GM19468 (cell line): Measurements from ENCODE around the gene KIF27.
A peak's percentile ranks its signal among the peaks of the same experiment; 100 is the strongest.
"Not testable (repeated sequence)": the region's sequence is repeated elsewhere in the genome, so short reads cannot be mapped to it uniquely, and the experiment has no call there.

Experiments
- ATAC-seq: cut with Tn5 transposase; IDR thresholded peaks from one replicate; pipeline ENCODE4 v1.9.1; 2021; ENCODE audit warnings: mild to moderate bottlenecking, moderate library complexity, moderate number of reproducible peaks; ENCODE audit not compliant: unreplicated experiment; ENCODE audit errors: extremely low read depth

Gene KIF27

DNA sequence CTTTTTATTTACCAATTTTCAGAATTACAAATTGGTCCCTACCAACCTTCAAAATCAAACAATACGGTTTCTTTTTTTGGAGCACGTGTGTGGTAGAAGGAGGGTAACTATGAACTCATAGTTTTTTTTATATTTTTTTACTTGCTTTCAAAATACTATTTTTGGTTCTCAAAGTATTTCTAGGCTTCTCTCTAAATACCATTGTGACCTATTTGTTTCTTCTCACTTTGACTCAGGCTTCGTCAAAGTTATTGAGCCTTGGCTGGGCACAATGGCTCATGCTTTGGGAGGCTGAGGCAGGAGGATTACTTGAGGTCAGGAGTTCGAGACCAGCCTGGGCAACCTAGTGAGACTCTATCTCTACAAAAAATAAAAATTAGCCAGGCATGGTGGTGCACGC, 11.6 kb upstream of the KIF27 start:
- no peak for ATAC-seq

DNA sequence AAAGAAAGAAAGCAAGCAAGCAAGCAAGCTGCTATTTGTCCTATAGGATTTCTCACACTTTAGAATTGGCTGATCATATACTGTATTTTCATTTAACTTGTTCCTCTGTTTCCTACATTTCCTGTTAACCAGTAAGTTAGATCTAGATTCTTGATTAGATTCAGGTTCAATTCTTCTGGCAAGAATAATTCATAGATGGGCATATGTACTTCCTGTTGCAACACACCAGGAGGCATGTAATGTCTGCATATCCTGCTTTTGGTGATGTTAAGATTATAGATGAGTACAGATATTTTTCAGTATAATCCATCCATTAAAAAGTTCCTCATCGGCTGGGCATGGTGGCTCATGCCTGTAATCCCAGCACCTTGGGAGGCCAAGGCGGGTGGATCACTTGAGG, 10.8 kb upstream of the KIF27 start:
- ATAC-seq, result no peak

- no peak for ATAC-seq
These were observed 9.6 kb upstream of the KIF27 start for GRCh38 chr9:83930881-83931280.

GRCh38 chr9:83927591-83927990, 6.4 kb upstream of the KIF27 start:
- no peak for ATAC-seq

GRCh38 chr9:83920469-83920926, 734 bp downstream of the KIF27 start:
- ATAC-seq, result no peak

DNA sequence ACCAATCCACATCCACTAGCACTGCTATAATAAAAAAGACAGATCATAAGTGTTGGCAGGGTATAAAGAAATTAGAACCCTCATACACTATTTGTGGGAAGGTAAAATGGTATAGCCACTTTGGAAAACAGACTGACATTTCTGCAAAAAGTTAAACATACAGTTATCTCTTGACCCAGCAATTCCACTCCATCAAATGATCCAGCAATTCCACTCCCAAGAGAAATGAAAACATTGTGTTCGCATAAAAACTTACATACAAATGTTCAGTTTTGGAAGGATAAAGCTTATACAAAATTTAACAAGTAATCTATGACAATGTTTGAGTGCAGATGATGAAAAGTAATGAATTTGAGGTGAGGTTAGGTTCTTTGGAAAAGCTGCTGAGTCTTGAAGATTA, 2.1 kb downstream of the KIF27 start:
- no peak for ATAC-seq

- ATAC-seq, result not testable (repeated sequence)
These were observed 9.0 kb downstream of the KIF27 start for GRCh38 chr9:83912194-83912593.

DNA sequence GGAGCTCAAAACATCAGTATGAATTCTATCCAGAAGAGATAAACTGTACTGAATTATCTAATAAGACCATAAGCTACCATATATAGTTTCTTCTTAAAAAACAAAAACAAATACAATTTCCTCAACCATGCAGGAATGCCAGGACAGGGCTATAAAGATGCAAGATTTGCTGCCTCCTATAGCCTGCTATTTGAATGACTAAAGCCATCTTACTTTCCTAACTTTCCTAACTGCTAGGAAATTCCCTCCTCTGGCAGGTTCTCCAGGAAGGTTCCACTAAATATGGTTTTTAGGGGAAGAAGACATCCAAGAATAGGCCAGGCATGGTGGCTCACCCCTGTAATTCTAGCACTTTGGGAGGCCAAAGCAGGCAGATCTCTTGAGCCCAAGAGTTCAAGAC, 15.1 kb downstream of the KIF27 start:
- ATAC-seq, result no peak

- not testable (repeated sequence) for ATAC-seq
These were observed 20.6 kb downstream of the KIF27 start for GRCh38 chr9:83900615-83901014.

DNA sequence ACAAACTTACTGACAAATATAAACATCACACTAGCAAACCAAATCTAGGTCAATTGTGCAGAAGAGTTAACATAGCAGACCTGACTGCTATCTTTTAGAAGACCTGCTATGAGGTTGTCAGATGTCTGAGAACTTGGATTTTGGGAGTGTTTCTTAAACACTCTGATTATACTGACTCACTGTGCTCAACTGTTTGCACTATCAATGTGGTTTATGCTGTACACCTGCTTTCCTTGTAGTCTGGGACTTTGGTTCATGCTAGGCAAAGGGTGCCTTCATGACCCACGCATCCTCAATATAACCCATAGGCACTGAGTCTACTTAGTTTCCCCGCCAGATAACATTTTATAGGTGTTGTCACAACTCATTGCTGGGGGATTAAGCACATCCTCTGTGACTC, 26.9 kb downstream of the KIF27 start:
- ATAC-seq, result not testable (repeated sequence)

DNA sequence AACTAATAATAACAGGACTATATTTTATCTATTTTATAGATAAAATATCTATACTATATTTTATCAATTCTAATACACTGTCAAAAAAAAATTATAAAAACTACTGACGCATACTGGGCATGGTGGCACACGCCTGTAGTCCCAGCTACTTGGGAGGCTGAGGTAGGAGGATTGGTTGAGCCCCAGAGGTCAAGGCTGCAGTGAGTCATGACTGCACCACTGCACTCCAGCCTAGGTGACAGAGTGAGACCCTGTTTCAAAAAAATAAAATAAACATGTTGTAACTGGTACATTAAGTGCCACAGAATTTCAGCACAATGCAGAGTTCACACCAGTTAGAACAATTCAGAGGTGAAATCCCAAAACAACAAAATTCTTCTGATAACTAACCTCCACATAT, 34.7 kb downstream of the KIF27 start:
- not testable (repeated sequence) for ATAC-seq

GRCh38 chr9:83885559-83886240, 35.5 kb downstream of the KIF27 start:
- not testable (repeated sequence) for ATAC-seq

DNA sequence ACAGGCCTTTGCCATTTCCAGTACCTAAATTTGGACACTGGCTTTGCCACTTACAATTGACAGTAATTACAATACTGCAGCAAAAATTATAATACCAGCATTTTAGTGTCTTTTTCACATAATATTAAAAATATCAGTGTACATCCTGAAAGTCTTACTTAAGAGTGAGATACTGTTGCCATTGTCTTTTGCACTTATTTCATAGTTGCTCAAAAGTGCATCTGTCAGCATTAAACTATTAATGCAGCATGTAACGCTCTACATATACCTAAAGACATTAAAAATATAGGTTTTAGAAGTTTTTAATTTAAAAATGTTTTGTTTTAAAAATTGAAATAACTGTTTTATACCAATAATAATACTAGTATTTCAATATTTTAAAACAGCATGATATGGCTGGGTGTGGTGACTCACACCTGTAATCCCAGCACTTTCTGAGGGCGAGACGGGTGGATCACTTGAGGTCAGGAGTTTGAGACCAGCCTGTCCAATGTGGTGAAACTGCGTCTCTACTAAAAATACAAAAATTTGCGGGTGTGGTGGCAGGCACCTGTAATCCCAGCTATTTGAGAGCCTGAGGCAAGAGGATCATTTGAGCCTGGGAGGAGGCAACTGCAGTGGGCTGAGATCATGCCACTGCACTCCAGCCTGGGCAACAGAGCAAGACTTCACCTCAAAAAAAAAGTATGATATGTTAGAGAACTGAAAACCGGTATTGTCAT, 39.4 kb downstream of the KIF27 start:
- ATAC-seq, result not testable (repeated sequence)

GRCh38 chr9:83875559-83875958, 45.7 kb downstream of the KIF27 start:
- ATAC-seq, result not testable (repeated sequence)

- ATAC-seq, result not testable (repeated sequence)
These were observed 71.3 kb downstream of the KIF27 start for GRCh38 chr9:83849895-83850294.

DNA sequence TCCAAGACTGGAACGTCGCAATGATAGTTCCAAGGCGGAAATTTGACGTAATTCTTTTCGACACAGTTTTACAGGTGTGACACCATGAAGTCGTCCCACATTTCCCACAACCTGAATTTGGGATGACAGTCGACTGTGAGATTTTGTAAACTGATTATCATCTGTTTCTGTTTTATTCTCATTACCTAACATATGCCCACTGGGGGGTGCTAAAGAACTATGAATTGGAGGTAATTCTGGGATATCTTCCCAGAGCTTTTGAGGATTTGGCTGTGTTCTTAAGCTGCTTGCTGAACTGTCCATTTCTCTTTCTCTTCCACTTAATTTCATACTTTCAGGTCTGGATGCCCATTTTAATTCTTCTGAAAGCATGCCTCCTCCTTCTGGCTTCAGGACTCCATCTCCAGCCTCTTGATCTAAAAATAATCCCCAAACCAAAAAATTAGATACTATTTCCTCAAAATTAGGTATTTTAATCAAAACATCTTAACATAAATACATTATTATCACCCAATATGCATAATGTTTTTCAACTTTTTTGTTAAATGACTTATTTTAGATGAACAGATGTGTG, 84.1 kb downstream of the KIF27 start:
- not testable (repeated sequence) for ATAC-seq

DNA sequence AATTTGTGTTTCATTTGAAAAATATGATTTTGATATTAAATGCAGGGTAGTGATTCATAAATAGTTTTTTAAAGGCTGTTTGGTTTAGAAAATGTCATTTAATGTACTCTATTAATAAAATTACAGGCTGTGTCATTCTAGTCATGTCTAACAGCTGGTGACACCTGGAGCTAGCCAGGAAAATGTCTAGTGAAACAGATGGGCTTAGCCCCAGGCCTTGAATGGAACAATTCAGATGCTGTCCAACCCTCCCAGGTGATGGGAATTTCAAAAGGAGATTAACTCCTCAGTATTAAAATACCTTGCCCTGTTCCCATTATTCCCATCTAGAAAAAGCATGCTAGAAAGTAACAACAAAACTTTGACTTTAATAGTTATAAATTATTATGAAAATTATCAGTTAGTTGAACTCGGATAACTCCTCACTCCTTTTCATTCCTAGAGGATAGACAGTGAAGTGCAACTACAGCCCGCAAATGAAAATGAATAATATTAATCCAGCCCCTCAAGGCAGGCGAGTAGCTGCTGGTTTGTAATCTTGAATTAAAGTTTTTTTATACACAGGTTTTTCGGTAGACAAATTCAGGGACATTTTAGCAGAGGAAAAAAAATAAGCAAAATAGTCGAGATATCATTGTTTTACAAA, 90.7 kb downstream of the KIF27 start:
- ATAC-seq, result not testable (repeated sequence)

GRCh38 chr9:83824986-83825623, 96.1 kb downstream of the KIF27 start:
- ATAC-seq, result not testable (repeated sequence)

- ATAC-seq, result peak; percentile 67
These were observed 103.6 kb downstream of the KIF27 start, which contains the start of gene GKAP1 for GRCh38 chr9:83817356-83818278. Gene GKAP1, minus strand, starts transcription at chr9:83817769. Its CDS starts 11,252 bp downstream, at chr9:83806517.
